Body of pancreas (tissue), 4 donors: ENCODE measurements around the gene CYGB.

Experiments
- POLR2A ChIP-seq, 3 donors: fragments of 450-650 bp; IDR thresholded peaks; one replicate each; pipeline ENCODE4 v1.6.1; 2016; ENCODE audit warnings: antibody characterized with exemption in 3 of 3, mild to moderate bottlenecking in 2 of 3
- TF ChIP-seq, protein P1 (sequence below), 7 experiments: fragments of 450-650 bp in 4 of 7; fragments of 200-600 bp in 3 of 7; sonication (generic) in 3 of 7; IDR thresholded peaks; one replicate each; pipeline ENCODE4 v1.5.1; 2016 to 2019; ENCODE audit warnings: antibody characterized with exemption in 7 of 7

DNA sequence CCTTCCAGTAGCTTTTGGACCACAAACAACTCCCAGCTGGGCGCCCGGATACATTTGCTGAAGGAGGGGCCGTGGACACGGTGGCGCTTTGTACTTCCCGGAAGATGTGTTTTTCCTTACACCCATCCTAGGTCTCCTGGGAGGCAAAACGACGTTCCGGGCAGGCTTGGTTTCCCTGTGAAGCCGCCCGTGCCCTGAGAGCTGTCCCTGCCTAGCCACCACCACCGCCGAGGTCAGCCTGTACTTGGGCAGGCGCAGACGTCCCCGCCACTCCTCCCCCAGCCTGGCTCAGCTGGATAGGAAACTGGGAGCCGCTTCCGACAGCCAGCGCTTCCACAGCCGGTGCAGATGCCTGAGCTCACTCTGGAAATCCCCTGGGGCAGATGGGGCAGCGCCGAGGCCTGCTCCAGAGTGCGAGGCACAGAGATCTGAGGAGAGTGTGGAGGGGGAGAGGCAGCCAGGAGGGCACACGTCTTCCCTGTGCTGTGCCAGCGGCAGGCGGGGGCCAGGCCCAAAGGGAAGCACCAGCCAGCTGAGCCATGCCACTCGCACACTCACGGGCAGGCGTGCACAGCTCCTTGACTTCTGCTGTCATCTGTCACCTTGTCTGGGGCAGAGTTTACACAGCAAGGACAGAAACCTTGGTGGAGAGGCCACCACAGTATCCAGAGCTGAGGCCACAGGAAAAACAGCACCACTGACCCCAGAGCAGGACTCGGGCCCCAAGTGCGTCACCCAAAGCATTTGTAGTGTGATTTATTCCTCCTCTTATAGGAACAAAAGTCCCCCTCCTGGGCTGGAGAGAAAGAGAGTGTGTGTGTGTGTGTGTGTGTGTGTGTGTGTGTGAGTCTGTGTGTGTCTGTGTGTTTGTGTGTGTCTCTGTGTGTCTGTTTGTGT lies 39.3 kb downstream of the CYGB start:
- TF ChIP-seq, protein P1, sequence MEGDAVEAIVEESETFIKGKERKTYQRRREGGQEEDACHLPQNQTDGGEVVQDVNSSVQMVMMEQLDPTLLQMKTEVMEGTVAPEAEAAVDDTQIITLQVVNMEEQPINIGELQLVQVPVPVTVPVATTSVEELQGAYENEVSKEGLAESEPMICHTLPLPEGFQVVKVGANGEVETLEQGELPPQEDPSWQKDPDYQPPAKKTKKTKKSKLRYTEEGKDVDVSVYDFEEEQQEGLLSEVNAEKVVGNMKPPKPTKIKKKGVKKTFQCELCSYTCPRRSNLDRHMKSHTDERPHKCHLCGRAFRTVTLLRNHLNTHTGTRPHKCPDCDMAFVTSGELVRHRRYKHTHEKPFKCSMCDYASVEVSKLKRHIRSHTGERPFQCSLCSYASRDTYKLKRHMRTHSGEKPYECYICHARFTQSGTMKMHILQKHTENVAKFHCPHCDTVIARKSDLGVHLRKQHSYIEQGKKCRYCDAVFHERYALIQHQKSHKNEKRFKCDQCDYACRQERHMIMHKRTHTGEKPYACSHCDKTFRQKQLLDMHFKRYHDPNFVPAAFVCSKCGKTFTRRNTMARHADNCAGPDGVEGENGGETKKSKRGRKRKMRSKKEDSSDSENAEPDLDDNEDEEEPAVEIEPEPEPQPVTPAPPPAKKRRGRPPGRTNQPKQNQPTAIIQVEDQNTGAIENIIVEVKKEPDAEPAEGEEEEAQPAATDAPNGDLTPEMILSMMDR (IDR thresholded peaks at IDR 0.05) = peak in 1 of 7 experiments; percentile 7
- peak; percentile 46 to 84 (median 74) for TF ChIP-seq POLR2A (IDR thresholded peaks at IDR 0.05)
